Common myeloid progenitor, CD34-positive (primary cell): ENCODE results near the gene LILRA1.
"Not testable (repeated sequence)": the region's sequence is repeated elsewhere in the genome, so short reads cannot be mapped to it uniquely, and the experiment has no call there.

Source experiments
- CTCF ChIA-PET: fragments of 350-600 bp; sonication (Branson Sonifier 250); formaldehyde crosslinking; loops from one replicate; lab custom pipeline; 2021; ENCODE audit warnings: antibody characterized with exemption; lab: Charles Lee
- POLR2A ChIA-PET: fragments of 350-600 bp; sonication (Branson Sonifier 250); formaldehyde crosslinking; loops from one replicate; lab custom pipeline; 2021; ENCODE audit warnings: antibody characterized with exemption; lab: Charles Lee
- DNase-seq, 3 donors: peaks; one replicate each; pipeline versions ENCODE4 v3.0.0 to v3.0.0-alpha.2; 2013
- H3K27ac ChIP-seq, 2 experiments: 1 replicate in 1 of 2; 2 replicates in 1 of 2; pipeline ENCODE4 v1.7.0; 2013; ENCODE audit warnings: inconsistent platforms in 2 of 2, low read length in 2 of 2, mild to moderate bottlenecking in 2 of 2, low read depth in 1 of 2, moderate library complexity in 1 of 2; ENCODE audit not compliant: severe bottlenecking in 2 of 2, insufficient read depth in 1 of 2, poor library complexity in 1 of 2
- H3K27me3 ChIP-seq, 5 experiments: replicated peaks in 2 of 5; 1 replicate in 3 of 5; 2 replicates in 2 of 5; pipeline versions ENCODE4 v1.6.1 to v1.7.0; 2013; ENCODE audit warnings: low read length in 4 of 5, mild to moderate bottlenecking in 2 of 5, moderate library complexity in 2 of 5, inconsistent platforms in 1 of 5; ENCODE audit not compliant: insufficient read depth in 5 of 5, control insufficient read depth in 4 of 5
- H3K36me3 ChIP-seq, 4 experiments: 1 replicate in 2 of 4; 2 replicates in 2 of 4; pipeline versions ENCODE4 v1.6.1 to v1.7.0; 2013; ENCODE audit warnings: low read length in 3 of 4, control low read depth in 1 of 4, mild to moderate bottlenecking in 1 of 4; ENCODE audit not compliant: control insufficient read depth in 4 of 4, insufficient read depth in 4 of 4
- H3K4me1 ChIP-seq, 4 experiments: 1 replicate in 3 of 4; 2 replicates in 1 of 4; pipeline versions ENCODE4 v1.6.1 to v1.7.1; 2013; ENCODE audit warnings: low read length in 3 of 4, mild to moderate bottlenecking in 3 of 4, control low read depth in 1 of 4, inconsistent platforms in 1 of 4, moderate library complexity in 1 of 4; ENCODE audit not compliant: control insufficient read depth in 4 of 4, insufficient read depth in 4 of 4; ENCODE audit errors: control extremely low read depth in 1 of 4
- H3K4me3 ChIP-seq, 7 experiments: 1 replicate in 4 of 7; 2 replicates in 3 of 7; pipeline versions ENCODE4 v1.5.1 to v1.7.0; 2013; ENCODE audit warnings: mild to moderate bottlenecking in 7 of 7, low read length in 6 of 7, moderate library complexity in 6 of 7, inconsistent platforms in 2 of 7, low read depth in 2 of 7, control low read depth in 1 of 7; ENCODE audit not compliant: insufficient read depth in 4 of 7, control insufficient read depth in 1 of 7; ENCODE audit errors: extremely low read depth in 1 of 7
- H3K9me3 ChIP-seq, 5 experiments: 1 replicate in 4 of 5; 2 replicates in 1 of 5; pipeline versions ENCODE4 v1.6.1 to v1.7.1; 2013; ENCODE audit warnings: low read length in 4 of 5, mild to moderate bottlenecking in 2 of 5, inconsistent platforms in 1 of 5, low read depth in 1 of 5, moderate library complexity in 1 of 5; ENCODE audit not compliant: control insufficient read depth in 4 of 5, insufficient read depth in 2 of 5; ENCODE audit errors: control extremely low read depth in 1 of 5
- WGBS: methylation state at CpG from one replicate; pipeline ENCODE4 v1.1.5; 2013; ENCODE audit not compliant: insufficient coverage; 5-methylcytosine and 5-hydroxymethylcytosine counted together

Gene LILRA1

GRCh38 chr19:54554896-54555295, 38.5 kb upstream of the LILRA1 start:
- no peak for DNase-seq
- 90% methylated on average over 16 of the region's 16 CpGs for WGBS
- H3K27me3 ChIP-seq = peaks cover 0 to 2% (median 0%) of the 10 kb centered on the region in 5 experiments
- H3K9me3 ChIP-seq = no peaks in the 10 kb centered on the region
- H3K36me3 ChIP-seq = no peaks in the 10 kb centered on the region
- peaks cover 0 to 6% (median 2%) of the 10 kb centered on the region in 4 experiments for H3K4me1 ChIP-seq
- ChIA-PET CTCF (no interaction called here), POLR2A (no interaction called here)
- no peak overlapping the region for H3K4me3 ChIP-seq
- H3K27ac ChIP-seq = no peak overlapping the region

- no peaks in the 10 kb centered on the region for H3K9me3 ChIP-seq
- 100% methylated on average over 1 of the region's 1 CpG for WGBS
- CTCF ChIA-PET = interaction anchor here (0.8 kb wide), 1 partner anchor 9 kb away, joined by 3 read pairs; no protein-coding TSS in a partner anchor
- POLR2A ChIA-PET = no interaction called here
- no peaks in the 10 kb centered on the region for H3K36me3 ChIP-seq
- H3K4me3 ChIP-seq = no peak overlapping the region
- DNase-seq = no peak
- peaks cover 0 to 6% (median 2%) of the 10 kb centered on the region in 4 experiments for H3K4me1 ChIP-seq
- H3K27me3 ChIP-seq = peaks cover 0 to 2% (median 0%) of the 10 kb centered on the region in 5 experiments
- H3K27ac ChIP-seq = no peak overlapping the region
Observed at GRCh38 chr19:54556194-54556593, 37.2 kb upstream of the LILRA1 start.

- DNase-seq = peak in 2 of 3 donors; percentile 19 to 23
- POLR2A ChIA-PET = no interaction called here
- Histone ChIP-seq H3K27ac (no peak overlapping the region), H3K4me1 (no peaks in the 10 kb centered on the region), H3K27me3 (peaks cover 0 to 5% (median 0%) of the 10 kb centered on the region in 5 experiments), H3K4me3 (no peak overlapping the region), H3K9me3 (no peaks in the 10 kb centered on the region), H3K36me3 (no peaks in the 10 kb centered on the region)
- 67% methylated on average over 2 of the region's 3 CpGs for WGBS
- CTCF ChIA-PET = interaction anchor here (0.8 kb wide), 1 partner anchor 17 kb away, joined by 3 read pairs; no protein-coding TSS in a partner anchor
Observed at GRCh38 chr19:54558339-54558738, 35.1 kb upstream of the LILRA1 start.

- Histone ChIP-seq H3K9me3 (no peaks in the 10 kb centered on the region), H3K4me3 (no peak overlapping the region), H3K27me3 (peaks cover 0 to 2% (median 0%) of the 10 kb centered on the region in 5 experiments), H3K36me3 (no peaks in the 10 kb centered on the region), H3K4me1 (no peaks in the 10 kb centered on the region), H3K27ac (no peak overlapping the region)
- DNase-seq = no peak
- ChIA-PET POLR2A (no interaction called here), CTCF (no interaction called here)
- 97% methylated on average over 7 of the region's 11 CpGs for WGBS
Observed at GRCh38 chr19:54560881-54561385, 32.5 kb upstream of the LILRA1 start.

- H3K9me3 ChIP-seq = no peaks in the 10 kb centered on the region
- no peaks in the 10 kb centered on the region for H3K4me1 ChIP-seq
- ChIA-PET POLR2A (no interaction called here), CTCF (no interaction called here)
- WGBS = 91% methylated on average over 11 of the region's 14 CpGs
- no peak for DNase-seq
- no peak overlapping the region for H3K27ac ChIP-seq
- no peaks in the 10 kb centered on the region for H3K36me3 ChIP-seq
- peak overlapping the region in 1 of 7 experiments; percentile 11 for H3K4me3 ChIP-seq
- peaks cover 0 to 2% (median 0%) of the 10 kb centered on the region in 5 experiments for H3K27me3 ChIP-seq
Observed at GRCh38 chr19:54561840-54562239, 31.6 kb upstream of the LILRA1 start.

- H3K27me3 ChIP-seq, H3K27ac ChIP-seq, DNase-seq, H3K4me1 ChIP-seq, CTCF ChIA-PET, H3K9me3 ChIP-seq, POLR2A ChIA-PET, H3K4me3 ChIP-seq, H3K36me3 ChIP-seq: not testable (repeated sequence)
- WGBS = 95% methylated on average over 4 of the region's 6 CpGs
Observed at GRCh38 chr19:54563206-54563605, 30.2 kb upstream of the LILRA1 start.

- POLR2A ChIA-PET = no interaction called here
- 100% methylated on average over 1 of the region's 3 CpGs for WGBS
Observed at GRCh38 chr19:54570316-54570715, 23.1 kb upstream of the LILRA1 start.

More at GRCh38 chr19:54570316-54570715, 23.1 kb upstream of the LILRA1 start:
- Histone ChIP-seq H3K9me3 (peaks cover 0 to 6% (median 4%) of the 10 kb centered on the region in 5 experiments), H3K27me3 (no peaks in the 10 kb centered on the region), H3K4me1 (peaks cover 3 to 43% (median 36%) of the 10 kb centered on the region in 4 experiments), H3K36me3 (no peaks in the 10 kb centered on the region), H3K27ac (no peak overlapping the region), H3K4me3 (no peak overlapping the region)
- no peak for DNase-seq
- CTCF ChIA-PET = interaction anchor here (0.6 kb wide), 1 partner anchor 93 kb away, joined by 3 read pairs; no protein-coding TSS in a partner anchor
